Suppressor macrophage (primary cell): ENCODE results near the gene MON1B.
"Not testable (repeated sequence)": the region's sequence is repeated elsewhere in the genome, so short reads cannot be mapped to it uniquely, and the experiment has no call there.

ENCODE experiments used
- DNase-seq, 4 experiments: peaks; one replicate each; pipeline ENCODE4 v3.0.0-alpha.2; 2020 to 2022

The MON1B gene

GRCh38 chr16:77197747-77198146, 6.8 kb downstream of the MON1B start:
- DNase-seq = no peak

- DNase-seq = no peak
These were observed 8.2 kb downstream of the MON1B start, which contains the start of gene SYCE1L for GRCh38 chr16:77199211-77199610. Gene SYCE1L, plus strand, starts transcription at chr16:77199408. Its CDS starts 44 bp downstream, at chr16:77199452.

GRCh38 chr16:77206533-77206932, 15.5 kb downstream of the MON1B start:
- no peak for DNase-seq

- DNase-seq = no peak
These were observed 16.0 kb downstream of the MON1B start for GRCh38 chr16:77207030-77207429.

- DNase-seq = no peak
These were observed 17.4 kb downstream of the MON1B start for GRCh38 chr16:77208382-77208781.

GRCh38 chr16:77211880-77212740, 21.1 kb downstream of the MON1B start:
- peak; percentile 33 to 68 (median 48) for DNase-seq

- DNase-seq = peak; percentile 44 to 78 (median 59)
These were observed 22.0 kb downstream of the MON1B start for GRCh38 chr16:77212741-77213541.

- DNase-seq = peak in 1 of 4 experiments; percentile 36
These were observed 22.6 kb downstream of the MON1B start for GRCh38 chr16:77213542-77214106.

- peak; percentile 5 to 33 (median 24) for DNase-seq
These were observed 23.6 kb downstream of the MON1B start for GRCh38 chr16:77214411-77215138.

GRCh38 chr16:77219437-77219836, 28.4 kb downstream of the MON1B start:
- no peak for DNase-seq

GRCh38 chr16:77220427-77220826, 29.4 kb downstream of the MON1B start:
- no peak for DNase-seq

- DNase-seq = no peak
These were observed 30.5 kb downstream of the MON1B start for GRCh38 chr16:77221482-77221881.

- DNase-seq = peak; percentile 5 to 46 (median 32)
These were observed 32.2 kb downstream of the MON1B start for GRCh38 chr16:77223184-77223583.

- no peak for DNase-seq
These were observed 34.2 kb downstream of the MON1B start for GRCh38 chr16:77225182-77225581.

- DNase-seq = no peak
These were observed 36.8 kb downstream of the MON1B start for GRCh38 chr16:77227745-77228144.

- DNase-seq = no peak
These were observed 40.1 kb downstream of the MON1B start for GRCh38 chr16:77231047-77231446.

GRCh38 chr16:77233799-77234519, 43.0 kb downstream of the MON1B start:
- DNase-seq = no peak

GRCh38 chr16:77234611-77235010, 43.6 kb downstream of the MON1B start:
- DNase-seq = no peak

- DNase-seq = peak; percentile 90 to 95 (median 93)
These were observed 45.1 kb downstream of the MON1B start for GRCh38 chr16:77236063-77236511.

- DNase-seq = no peak
These were observed 47.6 kb downstream of the MON1B start for GRCh38 chr16:77238593-77238992.

GRCh38 chr16:77242471-77242870, 51.5 kb downstream of the MON1B start:
- DNase-seq = not testable (repeated sequence)

- no peak for DNase-seq
These were observed 55.2 kb downstream of the MON1B start for GRCh38 chr16:77246150-77246549.
